GM21367 (cell line): Measurements from ENCODE around the gene STON2.

ENCODE experiments used
- ATAC-seq: cut with Tn5 transposase; IDR thresholded peaks from one replicate; pipeline ENCODE4 v1.9.1; 2021; ENCODE audit not compliant: unreplicated experiment

Gene STON2

GRCh38 chr14:81340201-81340600 lies 59.9 kb downstream of the STON2 start:
- ATAC-seq = no peak

DNA sequence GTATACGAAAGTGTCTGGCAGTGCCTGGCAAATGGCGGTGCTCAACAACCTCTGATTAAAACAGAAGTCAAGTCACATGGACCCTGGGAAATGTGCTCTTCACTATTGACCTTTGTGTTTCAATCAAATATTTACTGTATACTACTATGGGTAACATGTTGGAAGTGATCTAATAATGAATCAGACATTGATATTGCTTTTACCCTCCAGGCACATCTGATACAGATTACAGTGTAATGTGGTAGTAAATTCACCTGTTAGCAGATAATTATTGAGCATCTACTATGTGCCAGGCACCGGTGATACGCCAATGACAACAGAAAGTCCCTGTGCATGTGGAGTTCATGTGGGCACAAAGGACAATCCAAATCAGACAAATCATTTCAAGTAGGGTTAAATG lies 63.1 kb downstream of the STON2 start:
- ATAC-seq = no peak

DNA sequence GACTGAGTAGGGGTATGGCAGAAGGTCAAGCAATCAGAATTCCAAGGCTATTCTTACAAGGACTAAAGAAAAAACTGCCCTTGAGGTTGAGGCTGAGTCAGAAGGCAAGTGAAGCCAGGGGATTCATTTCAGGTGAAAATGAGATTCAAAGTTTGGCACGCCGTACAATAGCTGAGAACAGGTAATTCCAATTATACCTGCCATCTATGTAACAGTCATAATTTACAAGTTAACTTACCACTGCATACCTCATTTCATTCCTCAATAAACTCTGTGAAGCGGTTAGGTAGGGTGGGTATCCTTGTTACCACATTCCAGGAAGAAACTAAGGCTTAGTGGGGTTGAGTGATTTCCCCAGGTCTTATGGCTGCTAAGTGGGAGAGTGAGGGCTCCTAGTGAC lies 64.1 kb downstream of the STON2 start:
- no peak for ATAC-seq

DNA sequence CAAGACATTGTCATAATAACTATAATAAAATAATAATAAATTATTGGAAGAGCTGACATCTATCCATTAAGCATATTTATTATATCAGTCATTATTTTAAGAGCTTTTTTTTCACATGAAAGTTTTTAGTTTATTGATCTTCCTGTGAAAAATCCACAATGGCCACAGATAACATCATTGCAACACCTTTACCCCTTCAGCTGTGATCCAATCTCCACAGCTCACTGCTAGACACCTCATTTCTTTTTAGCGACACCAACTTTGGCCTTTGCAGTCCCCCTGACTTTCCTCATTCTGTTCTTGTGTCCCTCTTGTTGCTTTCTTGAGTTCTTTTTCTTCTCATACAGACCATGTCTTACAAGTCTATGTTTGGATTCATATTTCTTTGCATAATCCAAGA lies 67.4 kb downstream of the STON2 start:
- ATAC-seq = no peak

DNA sequence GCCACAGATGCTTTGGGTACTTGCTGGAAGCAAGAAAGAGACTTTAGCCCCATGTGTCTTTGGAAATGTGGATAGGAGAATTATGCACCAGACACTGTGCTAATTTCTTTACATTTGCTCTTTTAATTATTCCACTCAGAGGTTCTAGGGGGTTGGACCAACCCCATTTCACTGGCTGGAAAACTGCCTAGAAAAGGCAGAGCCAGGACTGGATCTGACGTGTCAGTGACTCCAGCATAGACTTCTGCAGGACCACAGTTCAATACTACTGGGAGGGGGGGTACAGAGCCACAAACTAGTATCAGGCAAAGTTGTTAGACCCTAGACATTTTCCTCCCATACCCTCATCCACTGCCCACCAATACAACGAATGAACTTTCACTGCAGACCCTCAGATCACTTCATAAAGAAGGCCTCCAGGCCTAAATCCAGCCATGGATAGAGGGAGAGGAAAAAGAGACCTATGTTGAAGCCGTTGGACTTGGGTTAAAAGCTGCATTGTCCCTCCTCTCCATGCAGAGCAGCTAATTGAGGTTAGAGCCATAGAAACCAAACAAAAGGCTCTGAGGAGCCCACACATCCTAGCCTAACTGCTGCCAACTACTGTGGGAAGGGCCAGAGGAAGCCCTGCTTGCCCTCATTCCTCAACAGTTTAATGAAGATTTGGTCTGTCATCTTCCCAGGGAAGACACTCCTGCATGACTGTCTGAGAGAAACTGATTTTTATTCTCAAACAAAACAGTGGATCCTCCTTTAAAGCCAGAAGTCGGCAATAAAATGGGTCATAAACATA lies 68.7 kb downstream of the STON2 start:
- no peak for ATAC-seq

GRCh38 chr14:81330619-81331122 lies 69.5 kb downstream of the STON2 start:
- ATAC-seq = no peak

- ATAC-seq = no peak
These were observed 70.3 kb downstream of the STON2 start for GRCh38 chr14:81329640-81330381.

DNA sequence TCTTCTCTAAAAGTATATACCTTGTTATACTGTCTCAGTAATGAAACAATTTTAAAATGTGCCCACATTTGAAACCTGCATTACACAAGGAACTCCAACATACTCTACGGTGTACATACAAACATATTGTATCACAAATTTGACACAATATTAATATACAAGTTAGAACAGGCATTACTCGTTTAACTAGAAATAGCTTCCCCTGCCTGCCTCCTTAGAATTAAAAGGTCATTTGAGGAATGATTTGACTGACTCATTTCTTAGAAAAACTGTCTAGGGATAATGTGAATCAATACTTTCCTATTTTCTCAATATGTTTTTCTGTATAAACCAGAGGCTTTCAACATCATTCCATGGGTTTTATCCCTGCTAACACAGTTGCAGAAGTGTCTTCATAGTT lies 73.7 kb downstream of the STON2 start:
- no peak for ATAC-seq

DNA sequence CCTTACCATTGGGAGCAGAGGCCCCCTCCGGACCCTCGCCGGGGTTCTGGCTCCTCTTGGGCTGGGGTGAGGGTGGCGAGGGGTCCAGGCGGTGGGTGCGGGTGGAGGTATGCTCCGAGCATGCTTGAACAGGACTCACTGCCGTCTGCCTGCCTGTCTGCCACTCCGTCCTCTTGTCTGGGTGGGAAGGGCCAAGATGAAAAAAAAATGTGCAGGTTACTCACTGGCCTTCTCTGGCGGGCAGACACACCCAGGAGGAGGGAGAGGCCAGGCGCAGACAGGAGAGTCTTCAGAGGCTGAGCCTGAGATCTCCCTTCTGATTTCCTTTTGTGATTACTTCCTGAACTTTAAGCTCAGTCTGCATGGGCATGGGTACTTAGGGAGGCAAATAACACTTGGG lies 76.1 kb downstream of the STON2 start:
- no peak for ATAC-seq

GRCh38 chr14:81323093-81323492 lies 77.0 kb downstream of the STON2 start:
- no peak for ATAC-seq

DNA sequence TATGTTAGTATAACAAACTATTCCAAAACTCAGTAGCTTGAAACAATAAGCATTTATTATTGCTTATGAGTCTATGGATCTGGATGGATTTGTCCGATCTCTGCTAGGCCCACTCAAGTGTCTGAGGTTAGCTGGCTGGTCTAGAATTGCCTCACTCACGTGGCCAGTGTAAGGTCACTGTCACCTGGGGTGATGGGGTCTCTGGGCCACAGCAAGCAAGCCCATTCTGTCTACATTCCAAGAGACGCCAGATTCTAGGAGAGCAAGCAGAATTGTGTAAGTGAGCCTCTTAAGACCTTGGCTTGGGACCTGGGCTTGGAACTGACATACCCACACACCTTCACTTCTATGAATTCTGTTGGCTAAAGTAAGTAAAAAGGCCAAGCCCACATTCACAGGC lies 80.2 kb downstream of the STON2 start:
- ATAC-seq = no peak

DNA sequence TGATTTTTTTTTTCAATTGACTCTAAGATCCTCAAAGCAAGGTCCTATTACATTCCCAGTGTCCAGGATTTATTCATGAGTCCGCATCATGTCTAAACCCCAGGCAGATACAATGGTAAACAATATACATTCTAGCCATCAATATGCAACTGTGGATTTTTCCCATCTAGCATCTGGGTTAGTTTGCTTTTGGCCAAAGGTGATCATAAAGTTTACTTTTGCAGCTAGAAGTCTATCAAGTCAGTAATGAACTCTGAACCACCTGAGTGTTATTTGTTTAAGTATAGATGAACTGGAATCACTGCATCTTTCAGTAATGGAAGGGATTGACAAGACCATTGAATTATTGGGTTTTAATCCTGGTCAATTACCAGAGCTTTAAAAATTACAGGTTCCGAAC lies 80.8 kb downstream of the STON2 start:
- ATAC-seq = no peak

GRCh38 chr14:81315341-81315740 lies 84.8 kb downstream of the STON2 start:
- no peak for ATAC-seq

- no peak for ATAC-seq
These were observed 85.5 kb downstream of the STON2 start for GRCh38 chr14:81314443-81315175.

- no peak for ATAC-seq
These were observed 86.2 kb downstream of the STON2 start for GRCh38 chr14:81313775-81314429.

GRCh38 chr14:81313200-81313599 lies 86.9 kb downstream of the STON2 start:
- no peak for ATAC-seq

DNA sequence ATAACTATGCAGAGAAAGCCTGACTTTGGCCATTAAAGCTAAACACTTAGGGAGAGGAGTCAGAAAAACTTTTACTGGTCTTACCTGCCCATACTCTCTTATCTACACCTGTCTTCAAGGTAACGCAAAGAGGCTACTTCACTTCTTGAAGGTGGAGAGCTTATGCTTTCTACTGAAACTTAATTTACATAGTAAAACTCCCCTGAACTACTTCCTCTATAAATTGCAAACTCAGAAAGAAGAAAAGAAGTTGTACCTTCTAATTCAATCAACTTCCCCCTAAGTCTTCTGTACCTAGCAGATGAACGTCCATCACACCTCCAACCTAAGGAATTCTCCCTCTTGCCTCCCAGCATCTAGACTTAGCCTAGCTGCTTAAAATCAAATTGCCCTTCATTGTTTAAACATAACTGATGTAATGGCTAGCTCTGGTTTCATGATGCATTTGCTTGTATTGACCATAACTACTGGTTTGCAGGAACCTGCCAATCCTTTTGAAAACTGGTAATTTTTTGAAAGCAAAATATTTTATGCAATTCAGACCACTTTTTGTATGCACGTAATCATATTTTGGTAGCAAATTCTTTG lies 87.7 kb downstream of the STON2 start:
- no peak for ATAC-seq

- ATAC-seq = no peak
These were observed 88.3 kb downstream of the STON2 start for GRCh38 chr14:81311778-81312177.

DNA sequence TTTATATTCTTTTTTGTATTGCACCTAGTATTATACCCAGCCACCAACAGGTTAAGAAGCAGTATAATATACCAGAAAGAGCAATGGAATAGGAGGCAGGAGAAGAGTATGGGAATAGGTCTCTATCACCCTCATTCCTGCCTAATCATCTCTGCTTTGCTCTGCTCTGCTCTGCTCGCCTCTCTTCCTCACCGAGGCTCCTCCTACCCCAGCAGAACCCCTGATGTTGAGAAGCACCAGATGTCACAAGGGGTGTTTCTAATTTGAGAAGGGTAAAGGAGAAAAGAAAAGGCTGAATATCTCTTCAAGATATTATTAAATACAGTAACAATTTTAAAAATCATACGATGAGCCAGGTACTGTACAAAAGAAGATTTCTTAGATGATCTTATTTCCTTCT lies 89.0 kb downstream of the STON2 start:
- ATAC-seq = no peak

GRCh38 chr14:81310606-81311005 lies 89.5 kb downstream of the STON2 start:
- no peak for ATAC-seq

DNA sequence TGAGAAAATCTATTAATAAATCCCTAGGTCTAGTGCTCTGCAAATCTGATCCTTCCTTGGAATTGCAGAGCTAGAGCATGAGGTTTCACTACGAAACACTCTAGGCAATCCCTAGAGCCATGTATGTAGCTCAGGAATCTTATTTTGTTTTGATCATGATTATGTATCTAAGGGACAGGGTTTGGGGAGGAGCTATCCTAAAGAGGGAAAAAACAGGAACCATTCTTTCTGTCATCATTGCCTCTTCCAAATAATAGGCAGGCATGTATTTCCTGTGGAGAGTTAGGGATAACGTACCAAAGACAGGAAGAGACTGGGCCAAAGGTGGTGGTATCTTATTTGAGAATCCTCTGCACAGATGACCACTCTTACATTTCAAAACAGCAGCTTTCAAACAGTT lies 90.6 kb downstream of the STON2 start:
- ATAC-seq = no peak
